WTC11 (cell line): ENCODE results near the gene TBCE. TPM values are rescaled to one million over a fixed set of nuclear protein-coding genes. Genes with fewer than 3 reads are reported as not detected.

Experiments
- ATAC-seq: fragments of 200-7000 bp; cut with Tn5 transposase; 2 replicates; pipeline ENCODE4 v1.10.0; 2021; ENCODE audit warnings: mild to moderate bottlenecking, moderate library complexity
- CTCF ChIA-PET: fragments of 300-600 bp; sonication (Branson Sonifier 250); formaldehyde crosslinking; loops from one replicate; lab custom pipeline; 2021; ENCODE audit warnings: antibody characterized with exemption; lab: Charles Lee
- POLR2A ChIA-PET: fragments of 350-600 bp; sonication (Branson Sonifier 250); formaldehyde crosslinking; loops from one replicate; lab custom pipeline; 2021; ENCODE audit warnings: antibody characterized with exemption; lab: Charles Lee
- DNase-seq: peaks from one replicate; pipeline ENCODE4 v3.0.0; 2021; ENCODE audit warnings: low spot score
- H3K27ac Mint-ChIP-seq: 2 replicates; pipeline ENCODE4 v1.8.0; 2021; ENCODE audit warnings: mixed read lengths
- H3K27me3 Mint-ChIP-seq: 2 replicates; pipeline ENCODE4 v1.8.0; 2021; ENCODE audit warnings: low read depth, mild to moderate bottlenecking, moderate library complexity, mixed read lengths
- H3K36me3 Mint-ChIP-seq: 2 replicates; pipeline ENCODE4 v1.8.0; 2021; ENCODE audit warnings: mixed read lengths
- H3K4me1 Mint-ChIP-seq: 2 replicates; pipeline ENCODE4 v1.8.0; 2022; ENCODE audit warnings: mixed read lengths
- H3K4me3 Mint-ChIP-seq: 2 replicates; pipeline ENCODE4 v1.8.0; 2021; ENCODE audit warnings: mild to moderate bottlenecking, moderate library complexity, mixed read lengths
- H3K9me3 Mint-ChIP-seq: 2 replicates; pipeline ENCODE4 v1.8.0; 2021; ENCODE audit warnings: mixed read lengths
- CBFB ChIP-seq: sonication (generic); formaldehyde crosslinking; IDR thresholded peaks from 2 replicates; pipeline ENCODE4 v1.8.1; 2022; ENCODE audit warnings: mild to moderate bottlenecking, low read depth, missing genetic modification reagents
- CDX4 ChIP-seq: fragments of 250-450 bp; sonication (Bioruptor Pico); IDR thresholded peaks from 2 replicates; pipeline ENCODE4 v1.9.0; 2021; ENCODE audit warnings: moderate library complexity, mild to moderate bottlenecking, inconsistent platforms, borderline replicate concordance
- CREM ChIP-seq: sonication (generic); formaldehyde crosslinking; IDR thresholded peaks from 2 replicates; pipeline ENCODE4 v1.8.1; 2022; ENCODE audit warnings: mild to moderate bottlenecking, missing genetic modification reagents, moderate library complexity
- CTCF ChIP-seq: fragments of 200-600 bp; IDR thresholded peaks from 2 replicates; pipeline ENCODE4 v1.8.0; 2022; ENCODE audit warnings: antibody characterized with exemption
- ELF4 ChIP-seq: sonication (generic); formaldehyde crosslinking; IDR thresholded peaks from 2 replicates; pipeline ENCODE4 v1.8.1; 2022; ENCODE audit warnings: low read depth, mild to moderate bottlenecking, moderate library complexity, missing genetic modification reagents
- ERG ChIP-seq: fragments of 250-450 bp; sonication (Bioruptor Pico); IDR thresholded peaks from 2 replicates; pipeline ENCODE4 v1.8.0; 2021; ENCODE audit warnings: mild to moderate bottlenecking
- IRF1 ChIP-seq: sonication (generic); formaldehyde crosslinking; IDR thresholded peaks from 2 replicates; pipeline ENCODE4 v1.8.0; 2023; ENCODE audit warnings: missing genetic modification reagents
- IRF2 ChIP-seq: sonication (generic); formaldehyde crosslinking; IDR thresholded peaks from 2 replicates; pipeline ENCODE4 v1.8.0; 2022; ENCODE audit warnings: low read depth, missing genetic modification reagents, borderline replicate concordance
- JUN ChIP-seq: sonication (generic); formaldehyde crosslinking; IDR thresholded peaks from 2 replicates; pipeline ENCODE4 v1.8.0; 2023; ENCODE audit warnings: mild to moderate bottlenecking, missing genetic modification reagents
- NR2C2 ChIP-seq: sonication (generic); formaldehyde crosslinking; IDR thresholded peaks from 2 replicates; pipeline ENCODE4 v1.8.0; 2022; ENCODE audit warnings: mild to moderate bottlenecking, missing genetic modification reagents
- SOX15 ChIP-seq: fragments of 250-450 bp; sonication (Bioruptor Pico); IDR thresholded peaks from 2 replicates; pipeline ENCODE4 v1.9.0; 2021; ENCODE audit warnings: mild to moderate bottlenecking
- ZNF317 ChIP-seq: sonication (generic); formaldehyde crosslinking; IDR thresholded peaks from 2 replicates; pipeline ENCODE4 v1.8.1; 2023; ENCODE audit warnings: low read depth, mild to moderate bottlenecking, moderate library complexity, missing genetic modification reagents, borderline replicate concordance
- ZNF416 ChIP-seq: fragments of 250-450 bp; sonication (Bioruptor Pico); IDR thresholded peaks from 2 replicates; pipeline ENCODE4 v1.9.0; 2021; ENCODE audit warnings: mild to moderate bottlenecking, inconsistent platforms
- total RNA-seq: library from RNA; stranded (reverse); gene quantifications from 3 replicates; pipeline ENCODE4 v1.2.3, GENCODE V29; 2021
- TF ChIP-seq, protein P1 (sequence below): sonication (generic); formaldehyde crosslinking; IDR thresholded peaks from 2 replicates; pipeline ENCODE4 v1.8.0; 2022; ENCODE audit warnings: missing genetic modification reagents
- TF ChIP-seq, protein P2 (sequence below): sonication (generic); formaldehyde crosslinking; IDR thresholded peaks from 2 replicates; pipeline ENCODE4 v1.8.0; 2023; ENCODE audit warnings: missing genetic modification reagents, mild to moderate bottlenecking, borderline replicate concordance

Gene TBCE
- total RNA-seq, 1 experiment from 2014 or later, result 34.8 TPM

GRCh38 chr1:235325139-235325538 lies 42.1 kb upstream of the TBCE start (continued):
- TF ChIP-seq IRF1 (CRISPR knock-in tag) (no peak), CBFB (CRISPR knock-in tag) (no peak), SOX15 (CRISPR knock-in tag) (no peak), JUN (CRISPR knock-in tag) (no peak), CTCF (no peak)
- TF ChIP-seq, protein P1, sequence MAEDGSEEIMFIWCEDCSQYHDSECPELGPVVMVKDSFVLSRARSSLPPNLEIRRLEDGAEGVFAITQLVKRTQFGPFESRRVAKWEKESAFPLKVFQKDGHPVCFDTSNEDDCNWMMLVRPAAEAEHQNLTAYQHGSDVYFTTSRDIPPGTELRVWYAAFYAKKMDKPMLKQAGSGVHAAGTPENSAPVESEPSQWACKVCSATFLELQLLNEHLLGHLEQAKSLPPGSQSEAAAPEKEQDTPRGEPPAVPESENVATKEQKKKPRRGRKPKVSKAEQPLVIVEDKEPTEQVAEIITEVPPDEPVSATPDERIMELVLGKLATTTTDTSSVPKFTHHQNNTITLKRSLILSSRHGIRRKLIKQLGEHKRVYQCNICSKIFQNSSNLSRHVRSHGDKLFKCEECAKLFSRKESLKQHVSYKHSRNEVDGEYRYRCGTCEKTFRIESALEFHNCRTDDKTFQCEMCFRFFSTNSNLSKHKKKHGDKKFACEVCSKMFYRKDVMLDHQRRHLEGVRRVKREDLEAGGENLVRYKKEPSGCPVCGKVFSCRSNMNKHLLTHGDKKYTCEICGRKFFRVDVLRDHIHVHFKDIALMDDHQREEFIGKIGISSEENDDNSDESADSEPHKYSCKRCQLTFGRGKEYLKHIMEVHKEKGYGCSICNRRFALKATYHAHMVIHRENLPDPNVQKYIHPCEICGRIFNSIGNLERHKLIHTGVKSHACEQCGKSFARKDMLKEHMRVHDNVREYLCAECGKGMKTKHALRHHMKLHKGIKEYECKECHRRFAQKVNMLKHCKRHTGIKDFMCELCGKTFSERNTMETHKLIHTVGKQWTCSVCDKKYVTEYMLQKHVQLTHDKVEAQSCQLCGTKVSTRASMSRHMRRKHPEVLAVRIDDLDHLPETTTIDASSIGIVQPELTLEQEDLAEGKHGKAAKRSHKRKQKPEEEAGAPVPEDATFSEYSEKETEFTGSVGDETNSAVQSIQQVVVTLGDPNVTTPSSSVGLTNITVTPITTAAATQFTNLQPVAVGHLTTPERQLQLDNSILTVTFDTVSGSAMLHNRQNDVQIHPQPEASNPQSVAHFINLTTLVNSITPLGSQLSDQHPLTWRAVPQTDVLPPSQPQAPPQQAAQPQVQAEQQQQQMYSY (CRISPR knock-in tag), result no peak
- TF ChIP-seq, all 79 proteins: peak for 0

GRCh38 chr1:235325854-235326253 lies 41.4 kb upstream of the TBCE start:
- peaks cover 28% of the 10 kb centered on the region for H3K36me3 Mint-ChIP-seq
- TF ChIP-seq IRF2 (no peak), ZNF416 (no peak), NR2C2 (CRISPR knock-in tag) (no peak), CREM (CRISPR knock-in tag) (no peak), CDX4 (CRISPR knock-in tag) (no peak), ELF4 (CRISPR knock-in tag) (no peak), ZNF317 (CRISPR knock-in tag) (no peak), ERG (CRISPR knock-in tag) (no peak)
- TF ChIP-seq, protein P2, sequence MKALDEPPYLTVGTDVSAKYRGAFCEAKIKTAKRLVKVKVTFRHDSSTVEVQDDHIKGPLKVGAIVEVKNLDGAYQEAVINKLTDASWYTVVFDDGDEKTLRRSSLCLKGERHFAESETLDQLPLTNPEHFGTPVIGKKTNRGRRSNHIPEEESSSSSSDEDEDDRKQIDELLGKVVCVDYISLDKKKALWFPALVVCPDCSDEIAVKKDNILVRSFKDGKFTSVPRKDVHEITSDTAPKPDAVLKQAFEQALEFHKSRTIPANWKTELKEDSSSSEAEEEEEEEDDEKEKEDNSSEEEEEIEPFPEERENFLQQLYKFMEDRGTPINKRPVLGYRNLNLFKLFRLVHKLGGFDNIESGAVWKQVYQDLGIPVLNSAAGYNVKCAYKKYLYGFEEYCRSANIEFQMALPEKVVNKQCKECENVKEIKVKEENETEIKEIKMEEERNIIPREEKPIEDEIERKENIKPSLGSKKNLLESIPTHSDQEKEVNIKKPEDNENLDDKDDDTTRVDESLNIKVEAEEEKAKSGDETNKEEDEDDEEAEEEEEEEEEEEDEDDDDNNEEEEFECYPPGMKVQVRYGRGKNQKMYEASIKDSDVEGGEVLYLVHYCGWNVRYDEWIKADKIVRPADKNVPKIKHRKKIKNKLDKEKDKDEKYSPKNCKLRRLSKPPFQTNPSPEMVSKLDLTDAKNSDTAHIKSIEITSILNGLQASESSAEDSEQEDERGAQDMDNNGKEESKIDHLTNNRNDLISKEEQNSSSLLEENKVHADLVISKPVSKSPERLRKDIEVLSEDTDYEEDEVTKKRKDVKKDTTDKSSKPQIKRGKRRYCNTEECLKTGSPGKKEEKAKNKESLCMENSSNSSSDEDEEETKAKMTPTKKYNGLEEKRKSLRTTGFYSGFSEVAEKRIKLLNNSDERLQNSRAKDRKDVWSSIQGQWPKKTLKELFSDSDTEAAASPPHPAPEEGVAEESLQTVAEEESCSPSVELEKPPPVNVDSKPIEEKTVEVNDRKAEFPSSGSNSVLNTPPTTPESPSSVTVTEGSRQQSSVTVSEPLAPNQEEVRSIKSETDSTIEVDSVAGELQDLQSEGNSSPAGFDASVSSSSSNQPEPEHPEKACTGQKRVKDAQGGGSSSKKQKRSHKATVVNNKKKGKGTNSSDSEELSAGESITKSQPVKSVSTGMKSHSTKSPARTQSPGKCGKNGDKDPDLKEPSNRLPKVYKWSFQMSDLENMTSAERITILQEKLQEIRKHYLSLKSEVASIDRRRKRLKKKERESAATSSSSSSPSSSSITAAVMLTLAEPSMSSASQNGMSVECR, result no peak
- TF ChIP-seq, all 79 proteins: peak for 0
- no peaks in the 10 kb centered on the region for H3K27me3 Mint-ChIP-seq
- ChIA-PET POLR2A (no interaction called here), CTCF (no interaction called here)
- DNase-seq (no peak), ATAC-seq (no peak)
- H3K4me3 Mint-ChIP-seq, result peak overlapping the region; percentile 98
- peaks cover 33% of the 10 kb centered on the region for H3K4me1 Mint-ChIP-seq
- no peaks in the 10 kb centered on the region for H3K9me3 Mint-ChIP-seq
- H3K27ac Mint-ChIP-seq, result peak overlapping the region; percentile 86
